ENCODE results near the gene TMEM175.

TMEM175 gene

GRCh38 chr4:960636-961350 is 28.5 kb downstream of the TMEM175 start:
- TF ChIP-seq FOXA1 (IDR thresholded peaks at IDR 0.05) (no peak), PKNOX1 (IDR thresholded peaks at IDR 0.05) (no peak), FOXM1 (IDR thresholded peaks at IDR 0.05; ENCODE audit: borderline replicate concordance) (no peak), TARDBP (IDR thresholded peaks at IDR 0.05) (no peak), NFRKB (IDR thresholded peaks at IDR 0.05) (no peak), CTBP1 (IDR thresholded peaks at IDR 0.05; ENCODE audit: borderline replicate concordance) (no peak), ELF4 (IDR thresholded peaks at IDR 0.05) (no peak)
- CTCF ChIA-PET: no interaction called here
- DNase-seq (ENCODE audit: extremely low spot score): no peak
- POLR2A ChIA-PET: no interaction called here

GRCh38 chr4:961351-962230 is 29.3 kb downstream of the TMEM175 start:
- ChIA-PET CTCF (no interaction called here), POLR2A (no interaction called here)
- DNase-seq (ENCODE audit: extremely low spot score): no peak
- no peak for TF ChIP-seq ELF4 (IDR thresholded peaks at IDR 0.05)

GRCh38 chr4:962231-963208 is 30.3 kb downstream of the TMEM175 start:
- no peak for DNase-seq (ENCODE audit: extremely low spot score)
- TF ChIP-seq BHLHE40 (IDR thresholded peaks at IDR 0.05; ENCODE audit: borderline replicate concordance): no peak
- TF ChIP-seq NFRKB (IDR thresholded peaks at IDR 0.05): no peak
- no peak for TF ChIP-seq FOXM1 (IDR thresholded peaks at IDR 0.05; ENCODE audit: borderline replicate concordance)
- TF ChIP-seq LEF1 (IDR thresholded peaks at IDR 0.05; ENCODE audit: borderline replicate concordance): no peak
- no peak for TF ChIP-seq HDGF (IDR thresholded peaks at IDR 0.05; ENCODE audit: borderline replicate concordance)
- TF ChIP-seq SP1 (IDR thresholded peaks at IDR 0.05): no peak
- TF ChIP-seq FOXA1 (IDR thresholded peaks at IDR 0.05): no peak
- TF ChIP-seq ZNF384 (IDR thresholded peaks at IDR 0.05): no peak
- no peak for TF ChIP-seq L3MBTL2 (conservative IDR thresholded peaks at IDR 0.05)
- no peak for TF ChIP-seq ARNT (IDR thresholded peaks at IDR 0.05)
- TF ChIP-seq ELF4 (IDR thresholded peaks at IDR 0.05): no peak
- POLR2A ChIA-PET: interaction anchor here (2.6 kb wide), 1 partner anchor 25 kb away, joined by 6 read pairs; the partner anchor contains the start of gene IDUA
- CTCF ChIA-PET: no interaction called here

- DNase-seq (ENCODE audit: extremely low spot score): no peak
- TF ChIP-seq TARDBP (IDR thresholded peaks at IDR 0.05) (no peak), LEF1 (IDR thresholded peaks at IDR 0.05; ENCODE audit: borderline replicate concordance) (no peak), FOXA1 (IDR thresholded peaks at IDR 0.05) (no peak), ZNF384 (IDR thresholded peaks at IDR 0.05) (no peak), ELF4 (IDR thresholded peaks at IDR 0.05) (no peak), SP1 (IDR thresholded peaks at IDR 0.05) (no peak), HDGF (IDR thresholded peaks at IDR 0.05; ENCODE audit: borderline replicate concordance) (no peak), FOXK2 (IDR thresholded peaks at IDR 0.05) (no peak), SUZ12 (IDR thresholded peaks at IDR 0.05) (no peak), CTBP1 (IDR thresholded peaks at IDR 0.05; ENCODE audit: borderline replicate concordance) (no peak), FOXM1 (IDR thresholded peaks at IDR 0.05; ENCODE audit: borderline replicate concordance) (no peak), ARNT (IDR thresholded peaks at IDR 0.05) (no peak), BHLHE40 (IDR thresholded peaks at IDR 0.05; ENCODE audit: borderline replicate concordance) (no peak), L3MBTL2 (conservative IDR thresholded peaks at IDR 0.05) (no peak), NFRKB (IDR thresholded peaks at IDR 0.05) (no peak), PKNOX1 (IDR thresholded peaks at IDR 0.05) (no peak)
- ChIA-PET POLR2A (interaction anchor here (2.6 kb wide), 1 partner anchor 24 kb away, joined by 6 read pairs; the partner anchor contains the start of gene IDUA), CTCF (interaction anchor here (0.6 kb wide), 1 partner anchor 25 kb away, joined by 3 read pairs; no protein-coding TSS in a partner anchor)
Observed at GRCh38 chr4:963276-964225, 31.3 kb downstream of the TMEM175 start.

GRCh38 chr4:964346-965025 is 32.2 kb downstream of the TMEM175 start:
- no peak for DNase-seq (ENCODE audit: extremely low spot score)
- CTCF ChIA-PET: interaction anchor here (0.6 kb wide), 1 partner anchor 26 kb away, joined by 3 read pairs; no protein-coding TSS in a partner anchor
- POLR2A ChIA-PET: interaction anchor here (2.6 kb wide), 1 partner anchor 23 kb away, joined by 6 read pairs; the partner anchor contains the start of gene IDUA
- TF ChIP-seq SUZ12 (IDR thresholded peaks at IDR 0.05): no peak
- no peak for TF ChIP-seq ELF4 (IDR thresholded peaks at IDR 0.05)
- no peak for TF ChIP-seq CTBP1 (IDR thresholded peaks at IDR 0.05; ENCODE audit: borderline replicate concordance)
- no peak for TF ChIP-seq ZNF384 (IDR thresholded peaks at IDR 0.05)
- no peak for TF ChIP-seq TARDBP (IDR thresholded peaks at IDR 0.05)
- TF ChIP-seq L3MBTL2 (conservative IDR thresholded peaks at IDR 0.05): no peak
- no peak for TF ChIP-seq FOXK2 (IDR thresholded peaks at IDR 0.05)
- no peak for TF ChIP-seq FOXM1 (IDR thresholded peaks at IDR 0.05; ENCODE audit: borderline replicate concordance)
- no peak for TF ChIP-seq HDGF (IDR thresholded peaks at IDR 0.05; ENCODE audit: borderline replicate concordance)

Measured in HEK293T (cell line).